GM21367 (cell line): ENCODE results near the gene LCLAT1.
"Not testable (repeated sequence)": the region's sequence is repeated elsewhere in the genome, so short reads cannot be mapped to it uniquely, and the experiment has no call there.

Source experiments
- ATAC-seq: cut with Tn5 transposase; IDR thresholded peaks from one replicate; pipeline ENCODE4 v1.9.1; 2021; ENCODE audit not compliant: unreplicated experiment

Gene LCLAT1

GRCh38 chr2:30513649-30514048 is 66.6 kb downstream of the LCLAT1 start:
- ATAC-seq: not testable (repeated sequence)

- no peak for ATAC-seq
Measured at GRCh38 chr2:30514134-30514847, 67.2 kb downstream of the LCLAT1 start.

- ATAC-seq: no peak
Measured at GRCh38 chr2:30514848-30515435, 67.9 kb downstream of the LCLAT1 start.

GRCh38 chr2:30516166-30516565 is 69.1 kb downstream of the LCLAT1 start:
- ATAC-seq: no peak

GRCh38 chr2:30519796-30520195 is 72.8 kb downstream of the LCLAT1 start:
- ATAC-seq: no peak

- ATAC-seq: no peak
Measured at GRCh38 chr2:30522421-30522820, 75.4 kb downstream of the LCLAT1 start.

GRCh38 chr2:30527411-30527810 is 80.4 kb downstream of the LCLAT1 start:
- no peak for ATAC-seq

- ATAC-seq: no peak
Measured at GRCh38 chr2:30527859-30528258, 80.8 kb downstream of the LCLAT1 start.

- no peak for ATAC-seq
Measured at GRCh38 chr2:30530346-30530745, 83.3 kb downstream of the LCLAT1 start.

- no peak for ATAC-seq
Measured at GRCh38 chr2:30541680-30542079, 94.6 kb downstream of the LCLAT1 start.

- no peak for ATAC-seq
Measured at GRCh38 chr2:30545875-30546274, 98.8 kb downstream of the LCLAT1 start.

- ATAC-seq: no peak
Measured at GRCh38 chr2:30548386-30548785, 101.3 kb downstream of the LCLAT1 start.

GRCh38 chr2:30549096-30549495 is 102.0 kb downstream of the LCLAT1 start:
- no peak for ATAC-seq

GRCh38 chr2:30559544-30560275 is 112.7 kb downstream of the LCLAT1 start:
- no peak for ATAC-seq

GRCh38 chr2:30561349-30561748 is 114.3 kb downstream of the LCLAT1 start:
- no peak for ATAC-seq

- ATAC-seq: no peak
Measured at GRCh38 chr2:30565851-30566358, 118.9 kb downstream of the LCLAT1 start.

- no peak for ATAC-seq
Measured at GRCh38 chr2:30566631-30567030, 119.6 kb downstream of the LCLAT1 start.

GRCh38 chr2:30567317-30567716 is 120.3 kb downstream of the LCLAT1 start:
- no peak for ATAC-seq

GRCh38 chr2:30569946-30570345 is 122.9 kb downstream of the LCLAT1 start:
- no peak for ATAC-seq

GRCh38 chr2:30577151-30577550 is 130.1 kb downstream of the LCLAT1 start:
- ATAC-seq: no peak

GRCh38 chr2:30580391-30580790 is 133.3 kb downstream of the LCLAT1 start:
- no peak for ATAC-seq

- no peak for ATAC-seq
Measured at GRCh38 chr2:30582521-30582920, 135.5 kb downstream of the LCLAT1 start.
